T-cell (primary cell): ENCODE data around the gene MLH1. TPM values are rescaled to one million over a fixed set of nuclear protein-coding genes. Genes with fewer than 3 reads are reported as not detected.

ENCODE experiments used
- ATAC-seq, 4 experiments: fragments of 200-7000 bp in 3 of 4; fragments of 150-1000 bp in 1 of 4; cut with Tn5 transposase; replicated peaks in 1 of 4; 1 replicate in 3 of 4; 2 replicates in 1 of 4; pipeline ENCODE4 v1.10.0; 2021; ENCODE audit warnings: moderate library complexity in 3 of 4, mild to moderate bottlenecking in 2 of 4, moderate number of reproducible peaks in 1 of 4
- CTCF ChIA-PET, 2 donors: fragments of 300-600 bp; sonication (Branson Sonifier 250); formaldehyde crosslinking; loops; one replicate each; lab custom pipeline; 2022; ENCODE audit warnings: antibody characterized with exemption in 2 of 2; lab: Charles Lee
- POLR2A ChIA-PET, 2 donors: fragments of 300-600 bp; sonication (Branson Sonifier 250); formaldehyde crosslinking; loops; one replicate each; lab custom pipeline; 2022; ENCODE audit warnings: antibody characterized with exemption in 2 of 2; lab: Charles Lee
- DNase-seq, 35 experiments: peaks; one replicate each; pipeline versions ENCODE4 v3.0.0 to v3.0.0-alpha.2; 2013 to 2023
- H3K27ac ChIP-seq: one replicate; pipeline ENCODE4 v1.5.1; 2013; ENCODE audit warnings: low read length
- H3K27me3 ChIP-seq, 2 experiments: replicated peaks in 1 of 2; 1 replicate in 1 of 2; 2 replicates in 1 of 2; pipeline versions ENCODE4 v1.6.1 to v1.7.0; 2013; ENCODE audit warnings: low read length in 1 of 2, mixed read lengths in 1 of 2; ENCODE audit not compliant: control insufficient read depth in 2 of 2, insufficient read depth in 2 of 2; ENCODE audit errors: extremely low read depth in 1 of 2
- H3K36me3 ChIP-seq, 2 donors: 1 replicate in 1 of 2; 2 replicates in 1 of 2; pipeline versions ENCODE4 v1.6.1 to v1.7.0; 2013; ENCODE audit warnings: low read length in 1 of 2; ENCODE audit not compliant: control insufficient read depth in 2 of 2, insufficient read depth in 1 of 2; ENCODE audit errors: extremely low read depth in 1 of 2
- H3K4me1 ChIP-seq, 2 experiments: 1 replicate in 1 of 2; 2 replicates in 1 of 2; pipeline versions ENCODE4 v1.6.1 to v1.7.0; 2013; ENCODE audit warnings: low read length in 2 of 2, mixed read lengths in 1 of 2; ENCODE audit not compliant: insufficient read depth in 2 of 2, control insufficient read depth in 1 of 2; ENCODE audit errors: extremely low read depth in 1 of 2
- H3K4me3 ChIP-seq, 2 donors: 1 replicate in 1 of 2; 2 replicates in 1 of 2; pipeline versions ENCODE4 v1.5.1 to v1.7.0; 2013; ENCODE audit warnings: mild to moderate bottlenecking in 2 of 2, low read length in 1 of 2, moderate library complexity in 1 of 2; ENCODE audit not compliant: control insufficient read depth in 1 of 2; ENCODE audit errors: extremely low read depth in 1 of 2
- H3K9me3 ChIP-seq: 2 replicates; pipeline ENCODE4 v1.7.0; 2013
- H3K27ac Mint-ChIP-seq, 2 donors: one replicate each; pipeline ENCODE4 v1.8.0; 2020 to 2021; ENCODE audit warnings: mild to moderate bottlenecking in 2 of 2, mixed read lengths in 2 of 2
- H3K27me3 Mint-ChIP-seq, 2 donors: one replicate each; pipeline ENCODE4 v1.8.0; 2021 to 2022; ENCODE audit warnings: mixed read lengths in 2 of 2
- H3K36me3 Mint-ChIP-seq: one replicate; pipeline ENCODE4 v1.8.0; 2021; ENCODE audit warnings: mixed read lengths
- H3K4me1 Mint-ChIP-seq, 3 donors: one replicate each; pipeline ENCODE4 v1.8.0; 2020 to 2022; ENCODE audit warnings: mixed read lengths in 3 of 3, mild to moderate bottlenecking in 1 of 3
- H3K4me3 Mint-ChIP-seq, 3 donors: one replicate each; pipeline ENCODE4 v1.8.0; 2020 to 2022; ENCODE audit warnings: mild to moderate bottlenecking in 3 of 3, mixed read lengths in 3 of 3, moderate library complexity in 3 of 3
- H3K9me3 Mint-ChIP-seq, 3 donors: one replicate each; pipeline ENCODE4 v1.8.0; 2020 to 2022; ENCODE audit warnings: mixed read lengths in 3 of 3
- WGBS: methylation state at CpG from one replicate; pipeline ENCODE4 v1.1.5; 2013; ENCODE audit warnings: missing lambda C conversion rate; ENCODE audit not compliant: insufficient coverage; 5-methylcytosine and 5-hydroxymethylcytosine counted together
- total RNA-seq, 35 experiments: library from RNA in 6 of 35; stranded (reverse) in 6 of 35; fragments of 120-200 nt in 1 of 35; gene quantifications; one replicate each; pipeline versions ENCODE4 v1.2.1 to v1.2.4 and lab custom pipeline; 2013 to 2026

MLH1 gene
- total RNA-seq, 5 donors from 2014 or later (not counting 1 experiment from before 2014, with no cell fraction given), result 24.7 to 32.4 (median 28.6) TPM

GRCh38 chr3:36969540-36970432 is 23.5 kb upstream of the MLH1 start:
- Mint-ChIP-seq H3K4me3 (no peak overlapping the region), H3K4me1 (peaks cover 17 to 29% (median 24%) of the 10 kb centered on the region in 3 donors), H3K27me3 (no peaks in the 10 kb centered on the region), H3K9me3 (no peaks in the 10 kb centered on the region), H3K36me3 (peaks cover 9% of the 10 kb centered on the region), H3K27ac (peak overlapping the region; percentile 77 to 80)
- H3K27ac ChIP-seq, result peak overlapping the region; percentile 19
- H3K36me3 ChIP-seq, result no peaks in the 10 kb centered on the region
- ChIA-PET POLR2A (interaction anchor here (0.5 to 1.1 kb wide), 4 partner anchors 19 to 392 kb away, joined by 3 to 8 read pairs (median 4); partner anchors contain the start of genes EPM2AIP1 (in 1 of the 2) and MLH1 (in 1 of the 2)), CTCF (interaction anchor here (0.6 to 1.6 kb wide), 4 partner anchors 11 to 179 kb away, joined by 3 to 8 read pairs (median 7); no protein-coding TSS in a partner anchor)
- H3K9me3 ChIP-seq, result no peaks in the 10 kb centered on the region
- H3K27me3 ChIP-seq, result no peaks in the 10 kb centered on the region
- DNase-seq, result peak in 26 of 35 experiments; percentile 6 to 52 (median 23)
- WGBS, result 18% methylated on average over 1 of the region's 4 CpGs
- no peak overlapping the region for H3K4me3 ChIP-seq
- peaks cover 4 to 9% of the 10 kb centered on the region in 2 experiments for H3K4me1 ChIP-seq
- ATAC-seq, result peak; percentile 85 to 93 (median 90)

GRCh38 chr3:36972163-36972562 is 21.2 kb upstream of the MLH1 start:
- no peaks in the 10 kb centered on the region for H3K9me3 ChIP-seq
- no peak overlapping the region for H3K4me3 ChIP-seq
- POLR2A ChIA-PET, result no interaction called here
- Mint-ChIP-seq H3K4me3 (no peak overlapping the region), H3K27ac (no peak overlapping the region), H3K4me1 (peaks cover 17 to 30% (median 24%) of the 10 kb centered on the region in 3 donors), H3K36me3 (peaks cover 15% of the 10 kb centered on the region), H3K9me3 (no peaks in the 10 kb centered on the region), H3K27me3 (no peaks in the 10 kb centered on the region)
- no peaks in the 10 kb centered on the region for H3K27me3 ChIP-seq
- WGBS, result no CpG with 5 or more reads among the region's 2 CpGs
- ATAC-seq (no peak), DNase-seq (no peak)
- H3K36me3 ChIP-seq, result no peaks in the 10 kb centered on the region
- no peak overlapping the region for H3K27ac ChIP-seq
- H3K4me1 ChIP-seq, result peaks cover 4 to 9% of the 10 kb centered on the region in 2 experiments
- CTCF ChIA-PET, result no interaction called here

DNA sequence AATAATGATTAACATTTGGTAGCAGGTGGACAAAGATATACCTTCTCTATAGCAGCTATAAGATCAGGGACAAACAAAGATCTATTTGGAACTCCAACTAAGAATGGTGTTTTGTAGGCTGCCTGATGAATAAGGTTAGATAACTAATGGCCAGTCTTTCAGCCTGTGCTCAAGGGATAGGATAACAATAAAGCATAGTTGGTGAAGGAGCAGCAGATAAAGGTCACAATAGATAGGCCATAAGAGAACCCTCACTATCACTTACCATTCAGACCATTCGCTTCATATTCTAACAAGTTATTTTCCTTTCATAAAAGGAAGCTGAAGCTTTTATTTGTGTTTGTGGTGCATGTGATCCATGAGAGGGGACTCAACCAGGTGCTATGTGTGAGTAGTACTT is 20.2 kb upstream of the MLH1 start:
- H3K9me3 Mint-ChIP-seq, result no peaks in the 10 kb centered on the region

DNA sequence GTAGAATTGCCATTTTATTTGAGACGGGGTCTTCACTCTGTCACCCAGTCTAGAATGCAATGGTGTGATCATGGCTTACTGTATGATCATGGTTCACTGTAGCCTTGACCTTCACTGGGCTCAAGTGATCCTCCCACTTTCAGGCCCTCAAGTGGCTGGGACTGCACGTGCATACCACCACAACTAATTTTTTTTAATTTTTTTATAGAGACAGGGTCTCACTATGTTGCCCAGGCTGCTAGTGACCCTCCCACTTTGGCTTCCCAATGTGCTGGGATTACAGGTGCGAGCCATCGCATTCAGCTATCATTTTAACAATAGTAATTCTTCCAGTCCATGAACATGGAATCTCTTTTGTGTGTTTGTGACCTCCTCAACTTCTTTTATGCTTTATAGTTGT is 12.3 kb upstream of the MLH1 start:
- POLR2A ChIA-PET, result no interaction called here
- Mint-ChIP-seq H3K27ac (no peak overlapping the region), H3K4me3 (no peak overlapping the region), H3K27me3 (no peaks in the 10 kb centered on the region), H3K4me1 (peaks cover 0 to 6% (median 5%) of the 10 kb centered on the region in 3 donors), H3K36me3 (peaks cover 49% of the 10 kb centered on the region), H3K9me3 (peaks cover 10 to 13% (median 12%) of the 10 kb centered on the region in 3 donors)
- no peaks in the 10 kb centered on the region for H3K27me3 ChIP-seq
- no peak overlapping the region for H3K4me3 ChIP-seq
- ATAC-seq (no peak), DNase-seq (no peak)
- 100% methylated on average over 2 of the region's 4 CpGs for WGBS
- CTCF ChIA-PET, result interaction anchor here (0.7 kb wide), 2 partner anchors 23 to 55 kb away, joined by 3 to 5 read pairs; no protein-coding TSS in a partner anchor
- no peaks in the 10 kb centered on the region for H3K4me1 ChIP-seq
- no peak overlapping the region for H3K27ac ChIP-seq
- peaks cover 0 to 41% of the 10 kb centered on the region in 2 donors for H3K36me3 ChIP-seq
- no peaks in the 10 kb centered on the region for H3K9me3 ChIP-seq

More for the DNA sequence above, 20.2 kb upstream of the MLH1 start:
- ATAC-seq, result no peak
- Histone ChIP-seq H3K4me1 (peaks cover 4 to 9% of the 10 kb centered on the region in 2 experiments), H3K36me3 (no peaks in the 10 kb centered on the region), H3K4me3 (no peak overlapping the region), H3K9me3 (no peaks in the 10 kb centered on the region), H3K27me3 (no peaks in the 10 kb centered on the region), H3K27ac (no peak overlapping the region)
- Mint-ChIP-seq H3K36me3 (peaks cover 15% of the 10 kb centered on the region), H3K4me1 (peaks cover 17 to 30% (median 24%) of the 10 kb centered on the region in 3 donors), H3K4me3 (no peak overlapping the region), H3K27me3 (no peaks in the 10 kb centered on the region), H3K27ac (no peak overlapping the region)
- DNase-seq, result no peak
- ChIA-PET CTCF (interaction anchor here in 1 of 2 donors (1.0 kb wide), 1 partner anchor 81 kb away, joined by 4 read pairs; no protein-coding TSS in a partner anchor), POLR2A (no interaction called here)
- no CpG with 5 or more reads among the region's 1 CpG for WGBS

- peaks cover 49% of the 10 kb centered on the region for H3K36me3 Mint-ChIP-seq
- H3K27ac Mint-ChIP-seq, result peak overlapping the region; percentile 18 to 27
- DNase-seq (peak in 1 of 35 experiments; percentile 45), ATAC-seq (no peak)
- H3K4me3 Mint-ChIP-seq, result peak overlapping the region; percentile 21 to 57 (median 43)
- Histone ChIP-seq H3K27ac (peak overlapping the region; percentile 1), H3K9me3 (no peaks in the 10 kb centered on the region), H3K4me1 (peaks cover 19 to 44% of the 10 kb centered on the region in 2 experiments), H3K27me3 (no peaks in the 10 kb centered on the region), H3K4me3 (no peak overlapping the region), H3K36me3 (peaks cover 5 to 51% of the 10 kb centered on the region in 2 donors)
- WGBS, result 19% methylated on average over 2 of the region's 2 CpGs
- POLR2A ChIA-PET, result interaction anchor here (0.6 to 1.1 kb wide), 4 partner anchors 12 to 1047 kb away, joined by 3 to 8 read pairs (median 6); no protein-coding TSS in a partner anchor
- H3K27me3 Mint-ChIP-seq, result no peaks in the 10 kb centered on the region
- H3K9me3 Mint-ChIP-seq, result no peaks in the 10 kb centered on the region
- peaks cover 32 to 42% (median 41%) of the 10 kb centered on the region in 3 donors for H3K4me1 Mint-ChIP-seq
- CTCF ChIA-PET, result interaction anchor here (0.9 to 1.7 kb wide), 3 partner anchors 29 to 125 kb away, joined by 3 to 6 read pairs (median 3); no protein-coding TSS in a partner anchor
These were observed 5.0 kb upstream of the MLH1 start for GRCh38 chr3:36988356-36988755.

GRCh38 chr3:36989005-36989404 is 4.3 kb upstream of the MLH1 start:
- no CpG with 5 or more reads among the region's 3 CpGs for WGBS
- Mint-ChIP-seq H3K27me3 (no peaks in the 10 kb centered on the region), H3K4me1 (peaks cover 32 to 42% (median 41%) of the 10 kb centered on the region in 3 donors), H3K9me3 (no peaks in the 10 kb centered on the region), H3K4me3 (peak overlapping the region; percentile 43 to 62 (median 58)), H3K27ac (peak overlapping the region; percentile 25 to 52), H3K36me3 (peaks cover 42% of the 10 kb centered on the region)
- ChIA-PET POLR2A (interaction anchor here (0.6 to 1.1 kb wide), 9 partner anchors 9 to 1082 kb away, joined by 3 to 8 read pairs (median 6); partner anchors contain the start of gene PLCD1 (in 1 of the 2)), CTCF (interaction anchor here (0.6 to 1.7 kb wide), 8 partner anchors 30 to 288 kb away, joined by 3 to 8 read pairs (median 4); no protein-coding TSS in a partner anchor)
- Histone ChIP-seq H3K27ac (no peak overlapping the region), H3K9me3 (no peaks in the 10 kb centered on the region), H3K36me3 (peaks cover 5 to 44% of the 10 kb centered on the region in 2 donors), H3K4me3 (no peak overlapping the region), H3K27me3 (no peaks in the 10 kb centered on the region), H3K4me1 (peaks cover 19 to 47% of the 10 kb centered on the region in 2 experiments)
- DNase-seq (no peak), ATAC-seq (no peak)
